Measurements from ENCODE around the gene CCT2. TPM values are rescaled to one million over a fixed set of nuclear protein-coding genes. Genes with fewer than 3 reads are reported as not detected.

CCT2 gene
- total and polyA plus RNA-seq, 9 of the 15 experiments (the other 6 are each of a cell fraction or from before 2014, with no cell fraction given), result 341 to 738 (median 490) TPM

GRCh38 chr12:69588527-69588926 lies 3.3 kb downstream of the CCT2 start:
- H3K36me3 ChIP-seq (ENCODE audit: control insufficient read depth, insufficient read depth, low read length), result peaks cover 74% of the 10 kb centered on the region
- peaks cover 2 to 4% of the 10 kb centered on the region in 2 experiments; a peak in 2 of 5 replicates for H3K4me1 ChIP-seq (replicated peaks in 1 of 2; ENCODE audit: control insufficient read depth in 2 of 2, insufficient read depth in 2 of 2, low read length in 2 of 2)
- intact Hi-C loops (cut with micrococcal nuclease), result loop anchor here (5.0 kb wide), 1 partner anchor 34 kb away; no protein-coding TSS in a partner anchor
- no peak overlapping the region for H2AFZ ChIP-seq (ENCODE audit: low read depth, low read length)
- ChIA-PET POLR2A (no interaction called here), CTCF (ENCODE audit: low intra/inter-chr PET ratio) (no interaction called here)
- H3K27ac ChIP-seq (ENCODE audit: extremely low read depth, low read depth, low read length), result no peak overlapping the region
- no peaks in the 10 kb centered on the region for H3K9me1 ChIP-seq (ENCODE audit: control insufficient read depth, insufficient read depth, low read length)
- WGBS (ENCODE audit: insufficient coverage, low coverage, missing lambda C conversion rate), result 98% methylated on average over 4 of the region's 4 CpGs
- H3K79me2 ChIP-seq (ENCODE audit: control insufficient read depth, insufficient read depth, low read length), result peaks cover 52% of the 10 kb centered on the region
- DNase-seq (ENCODE audit: extremely low read depth in 1 of 4, low spot score in 3 of 4) (no peak), ATAC-seq (no peak), FAIRE-seq (no peak)
- H4K20me1 ChIP-seq (replicated peaks; ENCODE audit: control insufficient read depth, insufficient read depth, low read length), result no peaks in the 10 kb centered on the region; the same call in 1 of the 2 replicates
- no TSS peak for BruUV-seq (replicated peaks)
- in situ Hi-C loops (cut with MboI), result no loop called here
- H3K9me3 ChIP-seq (replicated peaks; ENCODE audit: control insufficient read depth, insufficient read depth, low read depth, low read length), result no peaks in the 10 kb centered on the region
- H3K27me3 ChIP-seq (ENCODE audit: control insufficient read depth in 2 of 2, insufficient read depth in 2 of 2, low read length in 2 of 2), result no peaks in the 10 kb centered on the region
- H3K4me2 ChIP-seq (ENCODE audit: insufficient read depth, low read length), result no peak overlapping the region
- no peak overlapping the region for H3K9ac ChIP-seq (ENCODE audit: insufficient read depth in 1 of 2, low read depth in 2 of 2, low read length in 2 of 2)
- no peak overlapping the region for H3K4me3 ChIP-seq
- TF ChIP-seq CEBPG (CRISPR knock-in tag; IDR thresholded peaks at IDR 0.05), result no peak
- peak in 1 of 2 experiments; percentile 42; a peak in 2 of 4 replicates for TF ChIP-seq CEBPG (tag; conservative IDR thresholded peaks at IDR 0.05 in 1 of 2, IDR thresholded peaks at IDR 0.05 in 1 of 2)
- TF ChIP-seq IRF2 (CRISPR knock-in tag; IDR thresholded peaks at IDR 0.05), result no peak
- peak; percentile 65; the same call in 1 of the 2 replicates for TF ChIP-seq CEBPB (tag; IDR thresholded peaks at IDR 0.05)

- no peak overlapping the region for H3K27ac ChIP-seq (ENCODE audit: extremely low read depth, low read depth, low read length)
- H3K27me3 ChIP-seq (ENCODE audit: control insufficient read depth in 2 of 2, insufficient read depth in 2 of 2, low read length in 2 of 2), result no peaks in the 10 kb centered on the region
- peaks cover 2 to 4% of the 10 kb centered on the region in 2 experiments; a peak in 2 of 5 replicates for H3K4me1 ChIP-seq (replicated peaks in 1 of 2; ENCODE audit: control insufficient read depth in 2 of 2, insufficient read depth in 2 of 2, low read length in 2 of 2)
- no peaks in the 10 kb centered on the region; the same call in 1 of the 2 replicates for H4K20me1 ChIP-seq (replicated peaks; ENCODE audit: control insufficient read depth, insufficient read depth, low read length)
- no peak for ATAC-seq
- H3K4me3 ChIP-seq, result no peak overlapping the region
- no peak overlapping the region for H3K9ac ChIP-seq (ENCODE audit: insufficient read depth in 1 of 2, low read depth in 2 of 2, low read length in 2 of 2)
- DNase-seq (ENCODE audit: extremely low read depth in 1 of 4, low spot score in 3 of 4), result no peak
- ChIA-PET CTCF (ENCODE audit: low intra/inter-chr PET ratio) (no interaction called here), POLR2A (interaction anchor here (0.8 kb wide), 1 partner anchor 20 kb away, joined by 3 read pairs; no protein-coding TSS in a partner anchor)
- H3K4me2 ChIP-seq (ENCODE audit: insufficient read depth, low read length), result no peak overlapping the region
- intact Hi-C loops (cut with micrococcal nuclease) (loop anchor here (5.0 kb wide), 1 partner anchor 33 kb away; no protein-coding TSS in a partner anchor), in situ Hi-C loops (cut with MboI) (no loop called here)
- 67% methylated on average over 1 of the region's 2 CpGs for WGBS (ENCODE audit: insufficient coverage, low coverage, missing lambda C conversion rate)
- H3K9me1 ChIP-seq (ENCODE audit: control insufficient read depth, insufficient read depth, low read length), result no peaks in the 10 kb centered on the region
- FAIRE-seq, result no peak
- H3K79me2 ChIP-seq (ENCODE audit: control insufficient read depth, insufficient read depth, low read length), result peaks cover 52% of the 10 kb centered on the region
- no peaks in the 10 kb centered on the region for H3K9me3 ChIP-seq (replicated peaks; ENCODE audit: control insufficient read depth, insufficient read depth, low read depth, low read length)
- BruUV-seq (replicated peaks), result no TSS peak
- peaks cover 80% of the 10 kb centered on the region for H3K36me3 ChIP-seq (ENCODE audit: control insufficient read depth, insufficient read depth, low read length)
- H2AFZ ChIP-seq (ENCODE audit: low read depth, low read length), result no peak overlapping the region
- TF ChIP-seq ASH1L (IDR thresholded peaks at IDR 0.05; ENCODE audit: borderline replicate concordance, low read depth, partially characterized antibody) (no peak), ZNF586 (CRISPR knock-in tag; conservative IDR thresholded peaks at IDR 0.05) (no peak), NFIC (IDR thresholded peaks at IDR 0.05) (peak; percentile 99), TRIM28 (IDR thresholded peaks at IDR 0.05) (no peak), GTF2E2 (tag; IDR thresholded peaks at IDR 0.05) (no peak), ELF1 (tag; IDR thresholded peaks at IDR 0.05) (no peak), PATZ1 (CRISPR knock-in tag; IDR thresholded peaks at IDR 0.05; ENCODE audit: borderline replicate concordance) (no peak), SFPQ (IDR thresholded peaks at IDR 0.05; ENCODE audit: low read depth, low read length) (no peak)
Observed at GRCh38 chr12:69589082-69589481, 3.8 kb downstream of the CCT2 start.
